ENCODE measurements around the gene HEXIM2. TPM values are rescaled to one million over a fixed set of nuclear protein-coding genes. Genes with fewer than 3 reads are reported as not detected.
A peak's percentile ranks its signal among the peaks of the same experiment; 100 is the strongest.

HEXIM2 gene
- total RNA-seq (2012; rRNA removed), result 4.6 and 8.3 TPM in 2 replicates

DNA sequence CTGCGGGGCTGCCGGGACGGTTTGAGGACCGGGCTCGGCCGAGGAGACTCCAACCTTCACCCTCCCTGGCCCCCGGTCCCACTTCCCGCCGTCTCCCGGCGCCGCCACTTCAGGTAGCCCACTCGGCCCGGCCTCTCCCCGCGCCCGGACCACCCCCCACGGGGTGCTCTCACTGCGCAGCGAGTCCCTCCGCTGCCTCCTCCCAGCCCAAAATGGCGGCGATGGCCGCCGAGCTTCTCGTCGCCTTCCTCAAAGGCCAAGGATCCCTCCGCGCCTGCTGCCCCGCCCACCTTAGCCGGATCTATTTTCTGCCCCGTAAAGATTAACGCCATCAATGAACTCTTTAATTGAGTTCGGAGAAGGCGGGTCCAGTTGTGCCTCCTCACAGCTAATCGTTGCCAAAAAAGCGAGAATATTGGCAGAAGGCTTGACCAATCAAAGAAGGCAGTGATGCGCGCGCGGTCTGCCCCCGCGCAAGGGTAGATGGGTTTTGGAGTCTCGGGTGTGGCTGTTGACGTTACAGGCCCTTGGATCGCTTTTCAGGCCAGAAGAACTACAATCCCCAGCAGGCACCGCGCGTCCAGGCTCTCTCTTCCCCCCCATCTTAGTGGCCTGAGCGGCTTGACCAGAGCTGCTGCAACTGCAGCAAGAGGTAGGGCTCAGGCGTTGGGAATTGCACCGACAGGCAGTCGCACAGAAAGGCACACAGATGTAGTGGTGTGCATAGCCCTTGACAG, at the start of gene HEXIM2:
HEXIM2 (plus strand) TSS at position 588 of the 737 bp plus-strand sequence. CDS start 919 bp downstream, outside the sequence.
- H3K4me2 ChIP-seq (ENCODE audit: low read length), result peak within 1 kb of the TSS; percentile 93
- H3K9ac ChIP-seq (ENCODE audit: low read depth, low read length), result peak within 1 kb of the TSS; percentile 99
- no peaks in the 10 kb centered on the region for H3K27me3 ChIP-seq (ENCODE audit: control insufficient read depth, insufficient read depth, low read length)
- no peaks in the 10 kb centered on the region for H3K36me3 ChIP-seq (ENCODE audit: insufficient read depth, low read length)
- no peaks in the 10 kb centered on the region for H3K9me3 ChIP-seq (replicated peaks; ENCODE audit: low read length)
- peak within 1 kb of the TSS; percentile 96 for H3K4me3 ChIP-seq (ENCODE audit: low read length)
- peaks cover 42% of the 10 kb centered on the region for H3K4me1 ChIP-seq (ENCODE audit: control insufficient read depth, insufficient read depth, low read length)

- H3K27me3 ChIP-seq (ENCODE audit: control insufficient read depth, insufficient read depth, low read length), result no peaks in the 10 kb centered on the region
- no peaks in the 10 kb centered on the region for H3K9me3 ChIP-seq (replicated peaks; ENCODE audit: low read length)
- no peak overlapping the region for H3K9ac ChIP-seq (ENCODE audit: low read depth, low read length)
- H3K4me3 ChIP-seq (ENCODE audit: low read length), result no peak overlapping the region
- H3K36me3 ChIP-seq (ENCODE audit: insufficient read depth, low read length), result peaks cover 36% of the 10 kb centered on the region
- H3K4me1 ChIP-seq (ENCODE audit: control insufficient read depth, insufficient read depth, low read length), result peaks cover 6% of the 10 kb centered on the region
- H3K4me2 ChIP-seq (ENCODE audit: low read length), result no peak overlapping the region
Observed at GRCh38 chr17:45112559-45113423, 48.9 kb upstream of the HEXIM2 start.

DNA sequence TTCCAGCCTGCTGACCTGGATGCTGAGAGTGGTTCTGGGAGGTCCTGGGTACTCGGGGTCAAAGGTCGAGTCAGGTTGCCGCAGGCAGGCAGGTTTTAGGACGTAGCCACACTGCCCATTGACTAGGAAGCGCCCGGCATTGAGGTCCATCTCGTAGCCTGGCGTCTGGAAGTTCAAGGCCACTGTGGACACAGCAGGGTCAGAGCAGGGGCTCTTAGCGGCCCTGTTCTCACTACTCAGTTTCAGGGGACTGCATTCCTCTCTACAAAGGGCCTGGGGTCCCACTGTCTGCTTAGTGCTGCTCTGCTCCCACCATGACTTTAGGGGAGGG, 48.3 kb upstream of the HEXIM2 start:
- peaks cover 6% of the 10 kb centered on the region for H3K4me1 ChIP-seq (ENCODE audit: control insufficient read depth, insufficient read depth, low read length)
- no peak overlapping the region for H3K9ac ChIP-seq (ENCODE audit: low read depth, low read length)
- no peaks in the 10 kb centered on the region for H3K27me3 ChIP-seq (ENCODE audit: control insufficient read depth, insufficient read depth, low read length)
- H3K4me2 ChIP-seq (ENCODE audit: low read length), result no peak overlapping the region
- peaks cover 35% of the 10 kb centered on the region for H3K36me3 ChIP-seq (ENCODE audit: insufficient read depth, low read length)
- no peak overlapping the region for H3K4me3 ChIP-seq (ENCODE audit: low read length)
- H3K9me3 ChIP-seq (replicated peaks; ENCODE audit: low read length), result no peaks in the 10 kb centered on the region

DNA sequence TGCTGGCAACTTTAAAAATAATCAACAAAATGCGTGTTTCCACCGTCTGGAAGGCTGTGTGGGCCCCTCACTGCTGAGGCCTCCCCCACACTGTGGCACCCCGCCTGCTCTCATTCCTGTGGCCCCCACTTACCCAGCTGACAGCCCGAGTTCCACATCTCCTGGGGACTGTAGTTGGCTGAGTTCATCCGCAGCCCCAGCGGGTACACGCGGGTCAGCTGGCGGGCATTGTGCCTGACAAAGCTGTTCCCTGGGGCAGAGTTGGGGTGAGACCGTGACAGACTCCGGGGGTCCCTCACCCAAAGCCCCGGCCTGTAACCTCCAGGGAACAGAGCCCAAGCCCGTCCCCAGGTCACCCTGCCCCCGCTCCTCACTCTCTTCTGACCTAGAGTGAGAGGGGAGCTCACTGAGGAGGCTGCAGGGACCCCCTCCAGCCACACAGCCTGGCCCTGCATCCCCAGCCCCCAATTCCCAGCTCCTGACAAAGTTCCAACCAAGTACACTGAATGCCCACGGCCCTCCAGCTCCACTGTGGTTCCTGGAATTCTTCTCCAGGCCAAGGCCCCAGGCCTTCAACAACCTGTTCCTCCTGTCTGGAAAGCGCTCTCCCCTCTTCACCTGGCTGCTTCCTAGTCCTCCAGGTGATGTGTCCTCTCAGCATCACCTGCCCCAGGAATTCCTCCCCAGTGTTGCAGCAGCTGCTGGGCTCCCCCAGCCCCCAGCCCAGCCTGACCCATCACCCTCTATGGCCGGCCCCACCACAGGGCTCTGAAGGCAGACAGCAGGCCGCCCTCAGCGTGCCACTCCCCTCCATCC, 47.4 kb upstream of the HEXIM2 start:
- peaks cover 6% of the 10 kb centered on the region for H3K4me1 ChIP-seq (ENCODE audit: control insufficient read depth, insufficient read depth, low read length)
- no peak overlapping the region for H3K9ac ChIP-seq (ENCODE audit: low read depth, low read length)
- no peak overlapping the region for H3K4me2 ChIP-seq (ENCODE audit: low read length)
- H3K4me3 ChIP-seq (ENCODE audit: low read length), result no peak overlapping the region
- H3K9me3 ChIP-seq (replicated peaks; ENCODE audit: low read length), result no peaks in the 10 kb centered on the region
- peaks cover 28% of the 10 kb centered on the region for H3K36me3 ChIP-seq (ENCODE audit: insufficient read depth, low read length)
- H3K27me3 ChIP-seq (ENCODE audit: control insufficient read depth, insufficient read depth, low read length), result no peaks in the 10 kb centered on the region

DNA sequence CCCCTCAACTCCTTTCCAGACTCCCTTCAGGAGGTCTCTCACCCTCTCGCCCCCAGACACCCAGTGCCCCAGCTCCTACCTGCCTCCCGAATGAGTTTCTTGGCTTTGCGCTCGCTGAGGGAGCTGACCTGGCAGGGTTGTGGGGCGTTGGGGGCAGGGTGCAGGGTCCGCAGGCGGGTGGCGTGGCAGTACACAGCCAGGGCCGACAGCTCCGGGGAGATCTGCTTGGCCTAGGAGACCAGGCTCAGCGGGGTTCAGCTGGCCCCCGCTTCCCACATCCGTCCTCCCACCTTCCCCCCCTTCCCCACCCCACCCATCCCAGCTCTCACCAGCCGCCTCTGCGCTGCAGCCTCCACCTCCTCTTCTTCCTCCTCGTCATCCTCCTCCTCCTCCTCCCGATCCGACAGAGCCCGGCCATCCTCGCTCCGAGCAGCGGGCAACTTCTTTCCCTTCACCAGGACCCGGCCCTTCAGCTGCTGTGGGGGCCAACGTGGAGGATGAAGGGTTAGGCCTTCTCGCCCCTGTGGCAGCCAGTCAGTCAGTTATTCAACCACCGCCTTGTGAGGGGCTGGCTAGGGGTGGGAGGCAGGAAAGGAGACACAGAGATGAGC, 46.6 kb upstream of the HEXIM2 start:
- Histone ChIP-seq H3K9ac (ENCODE audit: low read depth, low read length) (no peak overlapping the region), H3K36me3 (ENCODE audit: insufficient read depth, low read length) (peaks cover 32% of the 10 kb centered on the region), H3K9me3 (replicated peaks; ENCODE audit: low read length) (no peaks in the 10 kb centered on the region), H3K4me2 (ENCODE audit: low read length) (no peak overlapping the region), H3K4me3 (ENCODE audit: low read length) (no peak overlapping the region), H3K27me3 (ENCODE audit: control insufficient read depth, insufficient read depth, low read length) (no peaks in the 10 kb centered on the region), H3K4me1 (ENCODE audit: control insufficient read depth, insufficient read depth, low read length) (peaks cover 6% of the 10 kb centered on the region)

DNA sequence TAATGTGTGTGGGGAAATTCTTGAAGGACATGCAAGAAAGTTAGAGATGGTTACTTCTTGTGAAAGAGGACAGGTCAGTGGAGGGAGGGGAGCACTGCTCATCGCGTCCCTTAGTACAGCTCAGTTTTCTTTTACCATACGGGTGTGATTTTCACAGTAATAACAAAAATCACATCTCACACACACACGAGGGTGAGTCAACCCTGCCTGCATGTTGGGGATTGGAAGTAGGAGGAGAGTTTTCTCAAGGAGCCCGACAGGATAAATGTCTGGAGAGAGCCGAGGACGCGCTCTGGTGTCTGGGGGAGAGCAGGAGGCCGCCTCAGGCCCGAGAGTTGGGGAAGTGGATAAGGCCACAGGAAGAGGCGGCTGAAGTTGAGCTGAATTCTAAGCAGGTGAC, 45.8 kb upstream of the HEXIM2 start:
- Histone ChIP-seq H3K27me3 (ENCODE audit: control insufficient read depth, insufficient read depth, low read length) (no peaks in the 10 kb centered on the region), H3K9me3 (replicated peaks; ENCODE audit: low read length) (no peaks in the 10 kb centered on the region), H3K4me3 (ENCODE audit: low read length) (no peak overlapping the region), H3K36me3 (ENCODE audit: insufficient read depth, low read length) (peaks cover 33% of the 10 kb centered on the region), H3K9ac (ENCODE audit: low read depth, low read length) (no peak overlapping the region), H3K4me1 (ENCODE audit: control insufficient read depth, insufficient read depth, low read length) (peaks cover 6% of the 10 kb centered on the region), H3K4me2 (ENCODE audit: low read length) (no peak overlapping the region)

- H3K36me3 ChIP-seq (ENCODE audit: insufficient read depth, low read length), result peaks cover 33% of the 10 kb centered on the region
- no peak overlapping the region for H3K9ac ChIP-seq (ENCODE audit: low read depth, low read length)
- no peaks in the 10 kb centered on the region for H3K9me3 ChIP-seq (replicated peaks; ENCODE audit: low read length)
- H3K27me3 ChIP-seq (ENCODE audit: control insufficient read depth, insufficient read depth, low read length), result no peaks in the 10 kb centered on the region
- H3K4me3 ChIP-seq (ENCODE audit: low read length), result no peak overlapping the region
- H3K4me1 ChIP-seq (ENCODE audit: control insufficient read depth, insufficient read depth, low read length), result peaks cover under 1% of the 10 kb centered on the region
- H3K4me2 ChIP-seq (ENCODE audit: low read length), result no peak overlapping the region
Observed at GRCh38 chr17:45116434-45117016, 45.1 kb upstream of the HEXIM2 start.

DNA sequence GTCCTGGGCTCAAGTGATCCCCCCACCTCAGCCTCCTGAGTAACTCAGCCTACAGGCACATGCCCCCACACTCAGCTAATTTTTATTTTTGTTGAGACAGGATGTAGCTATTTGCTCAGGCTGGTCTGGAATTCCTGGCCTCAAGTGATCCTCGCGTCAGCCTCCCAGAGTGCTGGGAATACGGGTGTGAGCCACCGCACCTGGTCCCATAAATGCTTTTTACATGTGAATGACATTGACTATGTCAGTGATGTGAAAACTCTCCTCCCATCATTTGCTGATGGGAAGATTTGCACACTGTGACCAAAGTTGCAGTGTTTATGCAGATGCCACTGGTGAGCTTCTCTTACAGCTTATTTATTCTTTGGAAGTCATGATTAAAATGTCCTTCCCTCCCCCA, 44.3 kb upstream of the HEXIM2 start:
- Histone ChIP-seq H3K4me2 (ENCODE audit: low read length) (no peak overlapping the region), H3K27me3 (ENCODE audit: control insufficient read depth, insufficient read depth, low read length) (no peaks in the 10 kb centered on the region), H3K9ac (ENCODE audit: low read depth, low read length) (no peak overlapping the region), H3K9me3 (replicated peaks; ENCODE audit: low read length) (no peaks in the 10 kb centered on the region), H3K36me3 (ENCODE audit: insufficient read depth, low read length) (peaks cover 29% of the 10 kb centered on the region), H3K4me1 (ENCODE audit: control insufficient read depth, insufficient read depth, low read length) (peaks cover under 1% of the 10 kb centered on the region), H3K4me3 (ENCODE audit: low read length) (no peak overlapping the region)

GRCh38 chr17:45117848-45118646, 43.6 kb upstream of the HEXIM2 start:
- Histone ChIP-seq H3K9ac (ENCODE audit: low read depth, low read length) (no peak overlapping the region), H3K4me1 (ENCODE audit: control insufficient read depth, insufficient read depth, low read length) (peaks cover 8% of the 10 kb centered on the region), H3K4me2 (ENCODE audit: low read length) (no peak overlapping the region), H3K36me3 (ENCODE audit: insufficient read depth, low read length) (peaks cover 23% of the 10 kb centered on the region), H3K27me3 (ENCODE audit: control insufficient read depth, insufficient read depth, low read length) (no peaks in the 10 kb centered on the region), H3K9me3 (replicated peaks; ENCODE audit: low read length) (no peaks in the 10 kb centered on the region), H3K4me3 (ENCODE audit: low read length) (no peak overlapping the region)

GRCh38 chr17:45118691-45119090, 43.0 kb upstream of the HEXIM2 start:
- Histone ChIP-seq H3K4me3 (ENCODE audit: low read length) (no peak overlapping the region), H3K9me3 (replicated peaks; ENCODE audit: low read length) (no peaks in the 10 kb centered on the region), H3K9ac (ENCODE audit: low read depth, low read length) (no peak overlapping the region), H3K4me1 (ENCODE audit: control insufficient read depth, insufficient read depth, low read length) (peaks cover 14% of the 10 kb centered on the region), H3K36me3 (ENCODE audit: insufficient read depth, low read length) (peaks cover 17% of the 10 kb centered on the region), H3K4me2 (ENCODE audit: low read length) (no peak overlapping the region), H3K27me3 (ENCODE audit: control insufficient read depth, insufficient read depth, low read length) (no peaks in the 10 kb centered on the region)

All from skeletal muscle satellite cell (primary cell).